RWPE2 (cell line): ENCODE results near the gene MYH7.

Experiments used
- ATAC-seq: fragments of 200-7000 bp; cut with Tn5 transposase; 3 replicates; pipeline ENCODE4 v1.9.1; 2021; ENCODE audit warnings: low read depth
- DNase-seq: peaks from one replicate; pipeline ENCODE4 v3.0.0-alpha.2; 2020; ENCODE audit warnings: low spot score
- H3K27ac ChIP-seq: fragments of 450-650 bp; 2 replicates; pipeline ENCODE4 v1.5.1; 2017; ENCODE audit warnings: mild to moderate bottlenecking; ENCODE audit not compliant: poor library complexity, severe bottlenecking
- H3K27me3 ChIP-seq: fragments of 250-450 bp; sonication (Bioruptor Pico); 2 replicates; pipeline ENCODE4 v1.5.1; 2021; ENCODE audit warnings: mild to moderate bottlenecking, moderate library complexity; ENCODE audit not compliant: insufficient read depth, poor library complexity, severe bottlenecking
- H3K36me3 ChIP-seq: fragments of 250-450 bp; sonication (Bioruptor Pico); 2 replicates; pipeline ENCODE4 v1.5.1; 2020; ENCODE audit warnings: low read depth, mild to moderate bottlenecking, moderate library complexity
- H3K4me1 ChIP-seq: fragments of 250-450 bp; sonication (Bioruptor Pico); 2 replicates; pipeline ENCODE4 v1.5.1; 2021; ENCODE audit warnings: mild to moderate bottlenecking, moderate library complexity; ENCODE audit not compliant: insufficient read depth, poor library complexity, severe bottlenecking
- H3K4me3 ChIP-seq: fragments of 250-450 bp; sonication (Bioruptor Pico); 2 replicates; pipeline ENCODE4 v1.5.1; 2021; ENCODE audit warnings: mild to moderate bottlenecking, moderate library complexity; ENCODE audit not compliant: severe bottlenecking
- H3K9me3 ChIP-seq: fragments of 250-450 bp; sonication (Bioruptor Pico); 2 replicates; pipeline ENCODE4 v1.5.1; 2021; ENCODE audit warnings: mild to moderate bottlenecking, moderate library complexity; ENCODE audit not compliant: severe bottlenecking
- TF ChIP-seq, protein P1 (sequence below): fragments of 450-650 bp; IDR thresholded peaks from one replicate; pipeline ENCODE4 v1.5.1; 2017; ENCODE audit warnings: mild to moderate bottlenecking, moderate library complexity; ENCODE audit not compliant: poor library complexity, severe bottlenecking

MYH7 gene

DNA sequence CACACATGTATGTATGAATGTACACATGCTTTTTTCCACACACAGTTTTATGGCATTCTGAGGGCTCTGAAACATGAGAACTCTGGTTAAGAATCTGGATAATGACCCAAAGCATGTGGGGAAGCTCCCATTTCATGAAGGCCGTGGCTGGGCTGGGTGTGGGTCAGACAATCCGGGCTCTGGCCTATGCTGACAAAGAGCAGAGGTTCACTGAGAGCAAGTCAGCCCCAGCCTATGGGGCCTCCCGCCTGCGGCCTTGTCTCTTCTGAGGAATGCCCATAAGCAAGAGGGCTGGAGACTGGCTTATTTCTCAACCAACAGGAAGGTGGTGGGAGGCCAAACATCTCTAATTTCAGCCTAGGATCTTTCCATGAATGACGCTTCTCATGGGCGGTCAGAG is 35.9 kb downstream of the MYH7 start:
- DNase-seq (no peak), ATAC-seq (no peak)
- Histone ChIP-seq H3K9me3 (no peaks in the 10 kb centered on the region), H3K4me3 (no peak overlapping the region), H3K4me1 (no peaks in the 10 kb centered on the region), H3K36me3 (no peaks in the 10 kb centered on the region), H3K27me3 (no peaks in the 10 kb centered on the region), H3K27ac (no peak overlapping the region)
- TF ChIP-seq, protein P1, sequence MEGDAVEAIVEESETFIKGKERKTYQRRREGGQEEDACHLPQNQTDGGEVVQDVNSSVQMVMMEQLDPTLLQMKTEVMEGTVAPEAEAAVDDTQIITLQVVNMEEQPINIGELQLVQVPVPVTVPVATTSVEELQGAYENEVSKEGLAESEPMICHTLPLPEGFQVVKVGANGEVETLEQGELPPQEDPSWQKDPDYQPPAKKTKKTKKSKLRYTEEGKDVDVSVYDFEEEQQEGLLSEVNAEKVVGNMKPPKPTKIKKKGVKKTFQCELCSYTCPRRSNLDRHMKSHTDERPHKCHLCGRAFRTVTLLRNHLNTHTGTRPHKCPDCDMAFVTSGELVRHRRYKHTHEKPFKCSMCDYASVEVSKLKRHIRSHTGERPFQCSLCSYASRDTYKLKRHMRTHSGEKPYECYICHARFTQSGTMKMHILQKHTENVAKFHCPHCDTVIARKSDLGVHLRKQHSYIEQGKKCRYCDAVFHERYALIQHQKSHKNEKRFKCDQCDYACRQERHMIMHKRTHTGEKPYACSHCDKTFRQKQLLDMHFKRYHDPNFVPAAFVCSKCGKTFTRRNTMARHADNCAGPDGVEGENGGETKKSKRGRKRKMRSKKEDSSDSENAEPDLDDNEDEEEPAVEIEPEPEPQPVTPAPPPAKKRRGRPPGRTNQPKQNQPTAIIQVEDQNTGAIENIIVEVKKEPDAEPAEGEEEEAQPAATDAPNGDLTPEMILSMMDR = no peak

DNA sequence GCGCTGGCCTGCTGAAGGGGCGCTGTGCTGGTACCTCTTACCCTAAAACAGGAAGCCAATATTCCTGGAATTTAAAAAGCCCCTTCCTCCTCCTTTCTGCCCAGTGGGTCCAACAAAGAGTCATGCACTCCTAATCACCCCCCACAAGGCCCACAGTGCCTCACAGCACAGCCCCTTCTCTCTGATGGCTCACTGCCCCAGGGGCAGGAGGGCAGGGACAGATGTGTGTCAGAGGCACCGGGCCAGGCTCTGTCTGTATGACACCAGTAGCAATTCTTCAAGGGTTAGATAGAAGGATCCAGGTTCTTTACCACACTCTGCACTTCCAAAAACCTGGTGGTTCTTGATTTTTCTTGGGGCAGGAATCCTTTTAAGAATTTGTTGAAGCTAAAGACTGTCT is 36.3 kb downstream of the MYH7 start:
- TF ChIP-seq, protein P1 = no peak
- H3K9me3 ChIP-seq = no peaks in the 10 kb centered on the region
- H3K36me3 ChIP-seq = no peaks in the 10 kb centered on the region
- no peak overlapping the region for H3K4me3 ChIP-seq
- DNase-seq (no peak), ATAC-seq (no peak)
- H3K27me3 ChIP-seq = peaks cover 3% of the 10 kb centered on the region
- no peaks in the 10 kb centered on the region for H3K4me1 ChIP-seq
- no peak overlapping the region for H3K27ac ChIP-seq

DNA sequence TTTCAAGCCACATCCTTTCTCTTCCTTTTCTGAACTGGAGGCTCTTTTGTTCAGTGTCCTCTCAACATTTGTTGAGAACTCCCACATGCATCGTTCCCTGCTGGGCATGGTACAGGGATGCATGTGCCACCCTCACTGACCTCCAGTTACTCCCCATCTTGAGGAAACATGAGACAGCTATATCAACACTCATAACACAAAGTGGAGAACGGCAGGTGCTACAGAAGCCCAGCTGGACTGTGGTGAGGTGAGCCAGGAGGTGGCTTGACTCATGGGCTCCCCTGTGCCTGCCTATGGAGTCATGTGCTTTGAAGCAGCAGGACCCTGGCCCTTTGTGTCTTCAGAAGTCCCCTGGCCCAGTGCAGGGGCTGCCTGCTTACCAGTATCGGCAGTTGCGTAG is 37.1 kb downstream of the MYH7 start:
- DNase-seq = no peak
- no peak for ATAC-seq
- Histone ChIP-seq H3K4me3 (no peak overlapping the region), H3K27me3 (peaks cover 3% of the 10 kb centered on the region), H3K4me1 (no peaks in the 10 kb centered on the region), H3K9me3 (no peaks in the 10 kb centered on the region), H3K27ac (no peak overlapping the region), H3K36me3 (no peaks in the 10 kb centered on the region)
- TF ChIP-seq, protein P1 = no peak

DNA sequence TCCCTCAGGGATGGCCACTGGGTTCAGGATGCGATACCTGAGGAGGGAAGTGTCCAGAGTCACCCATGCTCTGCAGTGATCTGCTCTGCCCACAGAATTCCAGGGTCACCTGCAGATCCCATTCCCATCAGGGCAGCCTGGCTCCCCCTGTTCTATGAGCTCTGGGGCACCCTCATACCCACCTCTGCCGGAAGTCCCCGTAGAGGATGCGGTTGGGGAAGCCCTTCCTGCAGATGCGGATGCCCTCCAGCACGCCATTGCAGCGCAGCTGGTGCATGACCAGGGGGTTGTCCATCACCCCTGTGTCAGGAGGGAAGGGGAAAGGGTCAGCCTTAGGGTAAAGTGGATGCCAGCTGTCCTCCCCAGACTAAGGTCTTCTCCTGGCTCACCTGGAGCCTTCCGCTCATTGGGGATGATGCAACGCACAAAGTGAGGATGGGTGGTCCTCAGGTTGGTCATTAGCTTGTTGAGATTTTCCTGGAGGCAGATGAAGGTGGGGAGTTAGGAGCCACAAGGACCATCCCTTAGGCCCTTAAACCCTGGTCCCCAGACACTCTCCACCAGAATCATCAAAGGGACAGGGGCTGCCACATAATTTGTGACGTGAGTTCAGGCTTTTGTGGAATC is 38.6 kb downstream of the MYH7 start:
- Histone ChIP-seq H3K4me1 (no peaks in the 10 kb centered on the region), H3K27ac (no peak overlapping the region), H3K4me3 (no peak overlapping the region), H3K36me3 (no peaks in the 10 kb centered on the region), H3K27me3 (peaks cover 3% of the 10 kb centered on the region), H3K9me3 (no peaks in the 10 kb centered on the region)
- ATAC-seq (no peak), DNase-seq (no peak)
- TF ChIP-seq, protein P1 = no peak

DNA sequence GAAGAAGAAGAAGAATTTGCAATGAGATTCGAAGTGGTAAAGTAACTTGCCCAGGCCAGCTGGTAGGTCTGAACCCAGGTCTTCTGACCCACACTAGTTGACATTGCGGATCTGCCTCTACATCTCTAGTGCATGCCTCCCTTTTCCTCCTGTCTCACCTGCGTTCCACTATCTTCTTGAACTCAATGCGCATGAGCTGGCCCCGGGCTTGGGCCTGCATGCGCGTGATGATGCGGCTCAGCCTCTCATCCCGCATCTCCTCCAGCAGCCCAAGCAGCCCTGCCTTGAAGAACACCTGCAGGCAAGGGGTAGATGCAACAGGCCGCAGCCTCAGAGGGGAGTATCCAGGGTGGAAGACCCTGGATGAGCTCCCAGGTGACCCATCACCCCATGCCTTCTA is 39.3 kb downstream of the MYH7 start:
- no peaks in the 10 kb centered on the region for H3K36me3 ChIP-seq

More for the DNA sequence above, 39.3 kb downstream of the MYH7 start:
- DNase-seq (no peak), ATAC-seq (no peak)
- Histone ChIP-seq H3K27me3 (peaks cover 3% of the 10 kb centered on the region), H3K4me3 (no peak overlapping the region), H3K27ac (no peak overlapping the region), H3K4me1 (no peaks in the 10 kb centered on the region), H3K9me3 (no peaks in the 10 kb centered on the region)
- TF ChIP-seq, protein P1 = no peak
